Immature natural killer cell (primary cell): ENCODE measurements around the gene EGLN1. TPM values are rescaled to one million over a fixed set of nuclear protein-coding genes. Genes with fewer than 3 reads are reported as not detected.
A peak's percentile ranks its signal among the peaks of the same experiment; 100 is the strongest.
"Not testable (repeated sequence)": the region's sequence is repeated elsewhere in the genome, so short reads cannot be mapped to it uniquely, and the experiment has no call there.

Experiments used
- DNase-seq, 3 donors: peaks; one replicate each; pipeline ENCODE4 v3.0.0; 2022; ENCODE audit warnings: mixed read lengths in 1 of 3
- H3K27ac Mint-ChIP-seq, 6 donors: one replicate each; pipeline ENCODE4 v1.8.0; 2020; ENCODE audit warnings: mixed read lengths in 6 of 6, mild to moderate bottlenecking in 5 of 6, inconsistent platforms in 4 of 6, moderate library complexity in 3 of 6
- H3K27me3 Mint-ChIP-seq, 3 donors: one replicate each; pipeline ENCODE4 v1.8.0; 2020 to 2021; ENCODE audit warnings: low read depth in 3 of 3, mild to moderate bottlenecking in 3 of 3, mixed read lengths in 3 of 3, moderate library complexity in 3 of 3, inconsistent platforms in 1 of 3
- H3K36me3 Mint-ChIP-seq, 3 donors: one replicate each; pipeline ENCODE4 v1.8.0; 2020; ENCODE audit warnings: mixed read lengths in 3 of 3, inconsistent platforms in 2 of 3, mild to moderate bottlenecking in 2 of 3
- H3K4me1 Mint-ChIP-seq, 2 donors: one replicate each; pipeline ENCODE4 v1.8.0; 2020; ENCODE audit warnings: inconsistent platforms in 2 of 2, mild to moderate bottlenecking in 2 of 2, mixed read lengths in 2 of 2, moderate library complexity in 1 of 2
- H3K4me3 Mint-ChIP-seq, 5 donors: one replicate each; pipeline ENCODE4 v1.8.0; 2020; ENCODE audit warnings: mild to moderate bottlenecking in 5 of 5, mixed read lengths in 5 of 5, inconsistent platforms in 3 of 5, moderate library complexity in 3 of 5
- H3K9me3 Mint-ChIP-seq, 6 donors: one replicate each; pipeline ENCODE4 v1.8.0; 2020; ENCODE audit warnings: mild to moderate bottlenecking in 6 of 6, mixed read lengths in 6 of 6, inconsistent platforms in 4 of 6, moderate library complexity in 3 of 6
- polyA plus RNA-seq, 3 donors: library from polyadenylated mRNA; unstranded; fragments of 300-500 nt; fragmentation: Illumina TruSeq; gene quantifications; one replicate each; pipeline ENCODE4 v1.2.3, GENCODE V29; 2021

Gene EGLN1
- 10 to 100 TPM; 18.2 to 27.3 (median 20.6) TPM for polyA plus RNA-seq

DNA sequence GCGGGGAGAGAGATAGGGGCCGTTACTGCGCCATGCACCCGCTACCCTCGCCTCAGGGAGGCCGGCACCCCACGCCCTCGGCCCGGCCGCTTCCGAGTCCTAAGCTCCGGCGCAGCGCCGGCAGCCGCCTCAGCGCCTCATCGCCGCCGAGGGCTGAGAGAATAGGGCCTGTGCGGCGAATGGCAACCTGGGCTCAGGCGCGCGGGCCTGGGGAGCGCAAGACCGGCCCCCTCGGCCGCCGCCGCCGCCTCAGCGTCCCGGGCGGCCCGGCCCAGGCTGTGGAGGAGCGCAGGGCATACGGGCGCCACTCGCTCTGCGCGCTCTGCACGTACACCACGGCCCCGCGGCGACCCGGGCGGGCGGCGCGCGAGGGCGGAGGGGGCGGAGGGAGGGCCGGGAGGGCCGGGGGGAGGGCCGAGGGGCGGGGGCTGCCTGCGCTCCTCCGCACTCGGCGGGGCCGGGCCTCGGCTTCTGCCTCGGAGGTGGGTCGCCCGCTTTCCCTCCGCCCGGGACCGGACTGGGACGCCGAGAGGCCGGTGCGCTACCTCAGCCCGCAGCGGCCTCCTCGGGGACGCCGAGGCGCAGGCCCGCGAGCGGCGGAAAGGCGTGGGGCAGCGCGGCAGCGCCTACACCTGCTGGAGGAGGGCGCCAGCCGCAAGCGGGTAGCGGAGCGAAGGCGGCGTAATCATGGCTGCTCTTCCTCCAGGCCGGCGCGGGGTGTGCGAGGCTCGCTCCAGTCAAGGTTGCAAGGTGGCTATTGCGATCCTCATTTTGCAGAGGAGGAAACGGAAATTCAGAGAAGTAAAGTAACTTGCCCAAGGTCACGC, at the start of gene EGLN1:
Gene EGLN1 (minus strand): TSS at position 317 of the 827 bp plus-strand sequence. CDS start 399 bp downstream, outside the sequence.
- Mint-ChIP-seq H3K4me3 (peak within 1 kb of the TSS; percentile 91 to 97 (median 95)), H3K36me3 (no peaks in the 10 kb centered on the region)

DNA sequence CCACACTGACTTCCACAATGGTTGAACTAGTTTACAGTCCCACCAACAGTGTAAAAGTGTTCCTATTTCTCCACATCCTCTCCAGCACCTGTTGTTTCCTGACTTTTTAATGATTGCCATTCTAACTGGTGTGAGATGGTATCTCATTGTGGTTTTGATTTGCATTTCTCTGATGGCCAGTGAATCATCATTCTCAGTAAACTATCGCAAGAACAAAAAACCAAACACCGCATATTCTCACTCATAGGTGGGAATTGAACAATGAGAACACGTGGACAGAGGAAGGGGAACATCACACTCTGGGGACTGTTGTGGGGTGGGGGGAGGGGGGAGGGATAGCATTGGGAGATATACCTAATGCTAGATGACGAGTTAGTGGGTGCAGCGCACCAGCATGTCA, 49.4 kb upstream of the EGLN1 start:
- DNase-seq, H3K36me3 Mint-ChIP-seq, H3K27ac Mint-ChIP-seq, H3K9me3 Mint-ChIP-seq, H3K4me3 Mint-ChIP-seq, H3K4me1 Mint-ChIP-seq: not testable (repeated sequence)
- H3K27me3 Mint-ChIP-seq = peaks cover 4 to 15% (median 13%) of the 10 kb centered on the region in 3 donors

More for the DNA sequence above, at the start of gene EGLN1:
- Mint-ChIP-seq H3K4me1 (peaks cover 44 to 51% of the 10 kb centered on the region in 2 donors), H3K27me3 (peaks cover 4 to 9% (median 8%) of the 10 kb centered on the region in 3 donors), H3K27ac (peak within 1 kb of the TSS; percentile 37 to 93 (median 90)), H3K9me3 (no peaks in the 10 kb centered on the region)
- DNase-seq = peak; percentile 75 to 81 (median 81)

DNA sequence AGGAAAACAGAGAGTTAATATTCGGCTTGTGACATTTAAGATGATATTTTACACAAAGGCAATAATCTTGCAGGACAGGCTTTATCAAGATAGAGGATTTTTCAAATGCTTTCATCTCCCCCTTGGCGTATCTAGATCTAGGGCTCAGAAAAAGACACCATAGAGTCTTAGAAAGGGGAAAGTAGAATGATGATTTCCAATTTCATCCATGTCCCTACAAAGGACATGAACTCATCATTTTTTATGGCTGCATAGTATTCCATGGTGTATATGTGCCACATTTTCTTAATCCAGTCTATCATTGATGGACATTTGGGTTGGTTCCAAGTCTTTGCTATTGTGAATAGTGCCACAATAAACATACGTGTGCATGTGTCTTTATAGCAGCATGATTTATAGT, 48.9 kb upstream of the EGLN1 start:
- H3K27me3 Mint-ChIP-seq = peaks cover 4 to 20% (median 17%) of the 10 kb centered on the region in 3 donors
- not testable (repeated sequence) for H3K27ac Mint-ChIP-seq, DNase-seq, H3K4me3 Mint-ChIP-seq, H3K9me3 Mint-ChIP-seq, H3K36me3 Mint-ChIP-seq, H3K4me1 Mint-ChIP-seq

DNA sequence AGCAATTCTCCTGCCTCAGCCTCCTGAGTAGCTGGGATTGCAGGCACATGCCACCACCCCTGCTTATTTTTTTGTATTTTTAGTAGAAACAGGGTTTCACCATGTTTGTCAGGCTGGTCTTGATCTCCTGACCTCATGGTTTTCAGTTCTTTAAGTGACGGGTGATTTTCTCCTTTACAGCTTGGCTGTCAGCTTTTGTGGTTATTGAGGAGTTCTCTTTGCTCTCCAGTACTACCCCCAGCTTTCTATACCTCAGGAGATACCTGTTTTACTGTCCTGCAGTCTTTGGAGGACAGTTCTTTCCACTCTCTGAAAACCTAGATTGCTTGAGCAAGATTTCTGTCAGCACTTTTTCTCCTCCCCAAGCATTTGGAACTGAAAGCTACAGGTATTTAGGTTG, 45.9 kb upstream of the EGLN1 start:
- H3K4me3 Mint-ChIP-seq = no peak overlapping the region
- no peaks in the 10 kb centered on the region for H3K4me1 Mint-ChIP-seq
- H3K36me3 Mint-ChIP-seq = peaks cover 4 to 6% (median 4%) of the 10 kb centered on the region in 3 donors
- peaks cover 9 to 38% (median 26%) of the 10 kb centered on the region in 3 donors for H3K27me3 Mint-ChIP-seq
- no peak overlapping the region for H3K27ac Mint-ChIP-seq
- no peak for DNase-seq
- H3K9me3 Mint-ChIP-seq = peaks cover 0 to 14% (median 6%) of the 10 kb centered on the region in 6 donors

DNA sequence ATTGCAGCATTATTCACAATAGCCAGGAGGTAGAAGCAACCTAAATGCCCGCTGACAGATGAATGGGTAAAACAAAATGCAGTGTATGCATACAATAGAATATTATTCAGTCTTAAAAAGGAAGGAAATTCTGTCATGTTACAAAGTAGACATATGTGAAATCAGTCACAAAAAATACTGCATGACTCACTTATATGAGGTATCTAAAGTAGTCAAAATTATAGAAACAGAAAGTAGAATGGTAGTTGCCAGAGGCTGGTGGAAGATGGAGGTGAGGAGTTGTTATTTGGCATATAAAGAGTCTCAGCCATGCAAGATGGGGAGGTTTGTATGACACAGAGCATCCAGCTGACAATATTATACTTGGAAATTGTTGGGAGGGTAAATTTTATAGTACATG, 43.0 kb upstream of the EGLN1 start:
- H3K27me3 Mint-ChIP-seq = peaks cover 12 to 43% (median 42%) of the 10 kb centered on the region in 3 donors
- H3K4me1 Mint-ChIP-seq = peaks cover 8 to 24% of the 10 kb centered on the region in 2 donors
- H3K27ac Mint-ChIP-seq = no peak overlapping the region
- H3K9me3 Mint-ChIP-seq = peaks cover 0 to 14% (median 6%) of the 10 kb centered on the region in 6 donors
- peaks cover 4 to 6% (median 4%) of the 10 kb centered on the region in 3 donors for H3K36me3 Mint-ChIP-seq
- no peak for DNase-seq
- H3K4me3 Mint-ChIP-seq = no peak overlapping the region

DNA sequence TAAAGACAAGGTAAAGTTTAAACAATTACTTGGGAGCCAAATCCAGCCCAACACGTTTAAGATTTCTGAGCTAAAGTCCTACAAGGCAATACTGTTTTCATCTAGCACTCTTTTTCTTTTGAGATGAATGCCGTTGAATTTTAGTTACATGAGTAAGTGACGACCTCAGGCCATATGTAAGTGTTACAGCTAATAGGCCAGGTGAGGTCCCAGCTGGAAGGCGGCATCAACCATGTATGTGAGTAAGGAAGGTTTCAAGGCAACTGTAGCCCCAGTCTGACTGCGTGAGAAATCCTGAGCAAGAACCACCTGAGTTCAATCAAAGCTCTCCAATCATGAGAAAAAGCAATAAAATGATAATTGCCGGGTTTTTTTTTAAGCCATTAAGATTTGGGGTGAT, 41.5 kb upstream of the EGLN1 start:
- DNase-seq = no peak
- Mint-ChIP-seq H3K4me1 (peaks cover 12 to 29% of the 10 kb centered on the region in 2 donors), H3K36me3 (peaks cover 4 to 6% (median 4%) of the 10 kb centered on the region in 3 donors), H3K4me3 (no peak overlapping the region), H3K9me3 (peaks cover 0 to 12% (median 6%) of the 10 kb centered on the region in 6 donors), H3K27ac (no peak overlapping the region), H3K27me3 (peaks cover 19 to 50% (median 39%) of the 10 kb centered on the region in 3 donors)

DNA sequence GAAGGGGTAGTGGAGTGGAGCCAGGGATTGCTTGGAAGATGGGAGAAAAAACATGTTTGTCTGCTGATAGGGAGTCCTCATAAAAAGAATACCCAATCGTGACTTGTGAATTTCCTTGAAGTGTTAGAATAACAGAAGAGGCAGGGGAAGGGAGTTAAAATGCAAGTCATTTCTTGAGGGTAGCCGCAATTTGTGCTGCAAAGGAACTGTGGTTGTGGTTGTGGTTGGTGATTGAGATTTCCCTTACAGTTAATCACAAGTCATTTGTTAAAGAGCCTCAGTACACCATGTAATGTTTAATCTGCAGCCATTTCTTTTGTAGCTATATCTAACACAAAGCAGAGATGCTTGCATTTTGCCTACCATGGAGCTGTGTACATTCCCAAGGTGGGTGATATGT, 38.5 kb upstream of the EGLN1 start:
- Mint-ChIP-seq H3K4me3 (peak overlapping the region in 4 of 5 donors; percentile 25 to 54 (median 34)), H3K27ac (peak overlapping the region in 4 of 6 donors; percentile 2 to 57 (median 36)), H3K9me3 (peaks cover 0 to 18% (median 5%) of the 10 kb centered on the region in 6 donors), H3K27me3 (peaks cover 29 to 54% (median 33%) of the 10 kb centered on the region in 3 donors), H3K4me1 (peaks cover 12 to 29% of the 10 kb centered on the region in 2 donors), H3K36me3 (no peaks in the 10 kb centered on the region)
- DNase-seq = peak; percentile 79 to 86 (median 82)

DNA sequence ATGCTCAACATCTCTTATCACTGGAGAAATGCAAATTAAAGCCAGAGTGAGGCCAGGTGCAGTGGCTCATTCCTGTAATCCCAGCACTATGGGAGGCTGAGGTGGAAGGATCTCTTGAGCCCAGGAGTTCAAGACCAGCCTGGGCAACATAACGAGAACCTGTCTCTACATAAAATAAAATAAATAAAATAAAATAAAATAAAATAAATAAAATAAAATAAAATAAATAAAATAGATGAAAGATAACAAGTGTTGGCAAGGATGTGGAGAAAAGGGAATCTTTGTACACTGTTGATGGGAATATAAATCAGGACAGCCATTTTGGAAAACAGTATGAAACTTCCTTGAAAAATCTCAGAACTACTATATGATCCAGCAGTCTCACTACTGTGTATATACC, 37.4 kb upstream of the EGLN1 start:
- H3K9me3 Mint-ChIP-seq = peaks cover 0 to 13% (median 3%) of the 10 kb centered on the region in 6 donors
- H3K27me3 Mint-ChIP-seq = peaks cover 25 to 58% (median 30%) of the 10 kb centered on the region in 3 donors
- H3K36me3 Mint-ChIP-seq = not testable (repeated sequence)

DNA sequence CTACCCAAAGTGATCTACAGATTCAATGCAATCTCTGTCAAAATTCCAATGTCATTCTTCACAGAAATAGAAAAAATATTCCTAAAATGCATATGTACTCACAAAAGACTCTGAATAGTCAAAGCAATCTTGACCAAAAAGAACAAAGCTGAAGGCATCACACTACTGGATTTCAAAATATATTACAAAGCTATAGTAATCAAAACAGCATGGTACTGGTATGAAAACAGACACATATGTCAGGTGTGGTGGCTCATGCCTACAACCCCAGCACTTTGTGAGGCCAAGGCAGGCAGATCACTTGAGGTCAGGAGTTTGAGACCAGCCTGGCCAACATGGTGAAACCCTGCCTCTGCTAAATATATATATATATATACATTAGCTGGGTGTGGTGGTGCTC, 35.9 kb upstream of the EGLN1 start:
- not testable (repeated sequence) for H3K4me3 Mint-ChIP-seq, H3K27ac Mint-ChIP-seq, H3K36me3 Mint-ChIP-seq, H3K9me3 Mint-ChIP-seq, DNase-seq
- Mint-ChIP-seq H3K27me3 (peaks cover 16 to 53% (median 24%) of the 10 kb centered on the region in 3 donors), H3K4me1 (peaks cover 12 to 29% of the 10 kb centered on the region in 2 donors)

More for the DNA sequence above, 37.4 kb upstream of the EGLN1 start:
- Mint-ChIP-seq H3K4me3 (peak overlapping the region in 1 of 5 donors; percentile 8), H3K4me1 (peaks cover 12 to 29% of the 10 kb centered on the region in 2 donors)
- H3K27ac Mint-ChIP-seq, DNase-seq: not testable (repeated sequence)

DNA sequence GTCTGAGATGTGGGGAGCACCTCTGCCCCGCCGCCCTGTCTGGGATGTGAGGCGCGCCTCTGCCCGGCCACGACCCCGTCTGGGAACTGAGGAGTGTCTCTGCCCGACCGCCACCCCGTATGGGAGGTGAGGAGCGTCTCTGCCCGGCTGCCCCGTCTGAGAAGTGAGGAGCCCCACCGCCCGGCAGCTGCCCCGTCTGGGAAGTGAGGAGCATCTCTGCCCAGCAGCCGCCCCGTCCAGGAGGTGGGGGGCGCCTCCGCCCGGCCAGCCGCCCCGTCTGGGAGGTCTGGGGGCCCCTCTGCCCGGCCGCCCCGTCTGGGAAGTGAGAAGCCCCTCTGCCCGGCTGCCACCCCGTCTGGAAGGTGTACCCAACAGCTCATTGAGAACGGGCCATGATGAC, 32.0 kb upstream of the EGLN1 start:
- peaks cover 0 to 11% (median 3%) of the 10 kb centered on the region in 6 donors for H3K9me3 Mint-ChIP-seq
- H3K27ac Mint-ChIP-seq = not testable (repeated sequence)

DNA sequence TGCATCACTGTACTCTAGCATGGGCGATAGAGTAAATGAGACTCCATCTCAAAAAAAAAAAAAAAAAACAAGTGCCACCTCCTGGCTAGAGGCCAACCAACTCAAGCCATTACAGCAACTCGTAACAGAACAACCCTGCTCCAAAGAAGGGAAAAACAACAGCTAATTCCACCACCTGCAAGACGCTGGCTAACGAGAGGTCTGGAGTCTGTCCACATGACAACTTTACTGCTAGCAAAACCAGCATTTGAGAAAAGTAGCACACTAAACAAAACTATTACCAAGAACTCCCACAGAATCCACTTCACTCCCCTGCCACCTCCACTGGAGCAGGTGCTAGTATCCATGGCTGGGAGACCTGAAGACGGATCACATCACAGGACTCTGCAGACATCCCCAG, 24.1 kb upstream of the EGLN1 start:
- H3K4me1 Mint-ChIP-seq = no peaks in the 10 kb centered on the region
- no peak for DNase-seq
- no peak overlapping the region for H3K27ac Mint-ChIP-seq
- peaks cover 2 to 14% (median 6%) of the 10 kb centered on the region in 6 donors for H3K9me3 Mint-ChIP-seq
- peaks cover 6 to 31% (median 20%) of the 10 kb centered on the region in 3 donors for H3K27me3 Mint-ChIP-seq
- no peak overlapping the region for H3K4me3 Mint-ChIP-seq
- H3K36me3 Mint-ChIP-seq = peaks cover 0 to 4% (median 3%) of the 10 kb centered on the region in 3 donors

More for the DNA sequence above, 32.0 kb upstream of the EGLN1 start:
- not testable (repeated sequence) for H3K4me1 Mint-ChIP-seq, DNase-seq, H3K4me3 Mint-ChIP-seq, H3K36me3 Mint-ChIP-seq
- peaks cover 11 to 49% (median 24%) of the 10 kb centered on the region in 3 donors for H3K27me3 Mint-ChIP-seq

DNA sequence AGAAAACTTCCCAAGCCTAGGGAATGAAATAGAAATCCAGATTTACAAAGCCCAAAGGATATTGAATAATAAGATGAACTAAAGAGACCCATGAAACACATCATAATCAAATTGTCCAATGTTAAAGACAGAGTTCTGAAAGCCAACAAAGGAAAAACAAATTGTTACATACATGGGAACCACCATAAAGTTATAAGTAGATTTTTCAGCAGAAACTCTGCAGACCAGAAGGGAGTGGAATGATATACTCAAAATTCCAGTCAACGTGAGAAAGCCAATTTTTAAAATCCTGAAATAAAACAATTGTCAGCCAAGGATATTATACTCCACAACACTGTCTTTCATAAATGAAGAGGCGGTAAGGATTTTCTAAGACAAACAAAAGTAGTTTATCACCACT, 22.0 kb upstream of the EGLN1 start:
- H3K4me1 Mint-ChIP-seq = no peaks in the 10 kb centered on the region
- no peak overlapping the region for H3K27ac Mint-ChIP-seq
- peaks cover 6 to 27% (median 18%) of the 10 kb centered on the region in 3 donors for H3K27me3 Mint-ChIP-seq
- DNase-seq = no peak
- H3K9me3 Mint-ChIP-seq = peaks cover 2 to 14% (median 6%) of the 10 kb centered on the region in 6 donors
- H3K4me3 Mint-ChIP-seq = no peak overlapping the region
- peaks cover 0 to 4% (median 3%) of the 10 kb centered on the region in 3 donors for H3K36me3 Mint-ChIP-seq

DNA sequence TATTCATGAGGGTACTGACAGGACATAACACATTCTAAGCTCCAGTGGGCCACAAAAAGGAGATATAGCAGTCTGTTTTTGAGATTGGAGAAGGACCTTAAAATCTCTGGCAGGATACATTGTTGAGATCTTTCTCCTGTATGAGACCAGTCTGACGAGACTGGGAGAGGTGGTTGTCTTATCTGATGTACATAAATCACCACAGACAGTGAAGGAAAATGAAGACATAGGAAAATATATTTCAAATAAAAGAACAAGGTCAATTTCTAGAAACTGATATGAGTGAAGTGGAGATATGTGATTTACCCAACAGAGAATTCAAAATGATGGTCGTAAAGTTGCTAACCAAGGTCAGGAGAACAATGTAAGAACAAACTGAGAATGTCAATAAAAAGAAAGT, 21.3 kb upstream of the EGLN1 start:
- H3K27ac Mint-ChIP-seq = no peak overlapping the region
- peaks cover 0 to 4% (median 3%) of the 10 kb centered on the region in 3 donors for H3K36me3 Mint-ChIP-seq
- peaks cover 6 to 20% (median 18%) of the 10 kb centered on the region in 3 donors for H3K27me3 Mint-ChIP-seq
- H3K9me3 Mint-ChIP-seq = peaks cover 2 to 14% (median 6%) of the 10 kb centered on the region in 6 donors
- H3K4me3 Mint-ChIP-seq = no peak overlapping the region
- DNase-seq = no peak
- no peaks in the 10 kb centered on the region for H3K4me1 Mint-ChIP-seq

DNA sequence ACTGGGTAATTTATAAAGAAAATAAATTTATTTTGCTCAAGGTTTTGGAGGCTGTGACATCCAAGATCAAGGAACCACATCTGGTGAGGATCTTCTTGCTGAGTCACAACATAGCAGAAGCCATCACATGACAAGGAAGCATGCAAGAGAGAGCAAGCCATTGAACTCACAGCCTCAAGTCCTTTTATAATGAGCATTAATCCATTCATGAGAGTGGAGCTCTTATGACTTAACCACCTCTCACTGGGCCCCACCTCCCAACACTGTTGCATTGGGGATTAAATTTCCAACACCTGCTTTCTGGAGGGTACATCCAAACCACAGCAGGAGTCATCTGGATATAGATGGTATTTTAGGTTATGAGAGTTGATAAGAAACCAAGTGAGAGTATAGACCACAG, 20.6 kb upstream of the EGLN1 start:
- no peak overlapping the region for H3K27ac Mint-ChIP-seq
- no peak for DNase-seq
- no peaks in the 10 kb centered on the region for H3K4me1 Mint-ChIP-seq
- no peak overlapping the region for H3K4me3 Mint-ChIP-seq
- H3K9me3 Mint-ChIP-seq = peaks cover 2 to 14% (median 6%) of the 10 kb centered on the region in 6 donors
- peaks cover 0 to 4% (median 3%) of the 10 kb centered on the region in 3 donors for H3K36me3 Mint-ChIP-seq
- peaks cover 6 to 18% (median 16%) of the 10 kb centered on the region in 3 donors for H3K27me3 Mint-ChIP-seq
